Keratinocyte (primary cell): ENCODE results near the gene PDIA3.
"Not testable (repeated sequence)": the region's sequence is repeated elsewhere in the genome, so short reads cannot be mapped to it uniquely, and the experiment has no call there.

ENCODE experiments used
- CTCF ChIP-seq, 3 experiments: IDR thresholded peaks in 1 of 3; conservative IDR thresholded peaks in 1 of 3; optimal IDR thresholded peaks in 1 of 3; 2 replicates in 2 of 3; 3 replicates in 1 of 3; pipeline versions ENCODE3 to v1.5.1; 2011; ENCODE audit warnings: low read length in 3 of 3, mild to moderate bottlenecking in 3 of 3, moderate library complexity in 2 of 3, control low read depth in 1 of 3, inconsistent platforms in 1 of 3; ENCODE audit not compliant: insufficient read depth in 2 of 3; ENCODE audit errors: extremely low read depth in 1 of 3
- EZH2 ChIP-seq: IDR thresholded peaks from one replicate; pipeline ENCODE4 v1.6.1; 2012; ENCODE audit warnings: inconsistent platforms, mild to moderate bottlenecking, low read length, moderate library complexity

- not testable (repeated sequence) for TF ChIP-seq CTCF (optimal IDR thresholded peaks at IDR 0.05 in 1 of 3, IDR thresholded peaks at IDR 0.05 in 1 of 3, conservative IDR thresholded peaks at IDR 0.05 in 1 of 3; ENCODE audit: extremely low read depth in 1 of 3, insufficient read depth in 2 of 3, low read length in 3 of 3); EZH2
Observed at GRCh38 chr15:43710431-43711131, 35.7 kb upstream of the PDIA3 start.
